Femur (tissue), 1 donor: ENCODE results near the gene PIK3R1.

ENCODE experiments used
- DNase-seq: peaks from one replicate; pipeline ENCODE4 v3.0.0-alpha.2; 2017

The PIK3R1 gene

GRCh38 chr5:68272289-68272688 is 56.7 kb downstream of the PIK3R1 start:
- DNase-seq = no peak

- no peak for DNase-seq
These were observed 58.3 kb downstream of the PIK3R1 start for GRCh38 chr5:68273717-68274409.

GRCh38 chr5:68274847-68275651 is 59.5 kb downstream of the PIK3R1 start:
- no peak for DNase-seq

GRCh38 chr5:68276740-68277139 is 61.2 kb downstream of the PIK3R1 start:
- no peak for DNase-seq

- DNase-seq = no peak
These were observed 61.9 kb downstream of the PIK3R1 start for GRCh38 chr5:68277431-68277830.

DNA sequence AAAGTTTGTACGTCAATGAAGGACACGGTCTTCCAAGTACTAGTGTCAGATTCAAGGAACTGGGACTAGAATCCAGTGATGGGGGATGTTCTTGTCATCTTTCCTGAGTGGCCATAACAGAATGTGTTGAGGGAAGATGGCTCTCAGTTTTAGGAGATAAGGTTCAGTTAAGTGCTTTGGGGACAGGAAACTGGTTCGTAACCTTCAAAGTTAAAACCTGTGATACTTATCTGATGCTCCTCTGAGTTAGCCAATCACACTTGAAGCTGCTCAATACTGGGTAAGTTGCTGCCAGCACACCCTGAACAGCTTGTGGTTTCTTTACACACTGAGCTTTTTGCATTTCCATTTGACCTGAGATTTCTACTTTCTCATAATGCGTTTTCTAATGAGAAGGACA is 64.4 kb downstream of the PIK3R1 start:
- no peak for DNase-seq

- DNase-seq = no peak
These were observed 66.4 kb downstream of the PIK3R1 start for GRCh38 chr5:68282001-68282400.

- DNase-seq = no peak
These were observed 68.2 kb downstream of the PIK3R1 start for GRCh38 chr5:68283766-68284165.

DNA sequence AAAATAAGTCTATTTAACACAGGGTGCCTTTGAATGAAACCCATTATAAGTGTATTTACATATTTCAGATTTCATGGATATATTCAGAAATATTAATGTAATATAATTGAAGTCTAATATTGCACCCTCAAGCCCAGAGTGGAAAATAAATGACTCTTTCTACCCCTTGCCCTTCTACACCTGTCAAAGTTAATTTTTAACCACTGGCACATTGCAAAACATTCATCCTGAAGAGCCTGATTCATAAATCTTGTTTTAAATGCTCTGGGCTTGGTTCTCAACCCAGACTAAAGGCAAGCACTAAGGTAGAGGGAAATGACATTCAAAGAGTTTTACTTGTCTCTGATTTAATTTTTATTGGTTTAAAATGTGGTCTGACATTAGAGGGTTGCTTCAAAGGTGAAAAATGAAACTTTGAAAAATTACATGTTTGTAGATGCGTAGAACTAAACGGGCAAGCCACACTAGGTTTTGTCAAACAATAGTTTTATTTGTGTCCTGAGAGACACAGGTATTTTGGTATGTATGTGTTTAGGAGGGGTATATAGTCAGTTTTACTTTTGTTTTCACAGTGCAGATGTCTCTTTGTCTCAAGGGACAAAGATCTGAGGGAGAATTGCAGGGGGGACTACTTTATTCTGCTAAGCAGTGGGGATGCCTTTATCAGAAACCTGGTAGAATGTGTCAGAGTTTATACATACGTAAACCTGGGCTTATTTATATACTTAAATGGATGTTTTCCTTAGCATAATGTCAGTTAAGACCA is 69.7 kb downstream of the PIK3R1 start:
- no peak for DNase-seq

- DNase-seq = no peak
These were observed 70.5 kb downstream of the PIK3R1 start for GRCh38 chr5:68285851-68286611.

GRCh38 chr5:68286612-68286912 is 71.0 kb downstream of the PIK3R1 start:
- DNase-seq = no peak

- DNase-seq = no peak
These were observed 72.0 kb downstream of the PIK3R1 start for GRCh38 chr5:68287631-68287975.

DNA sequence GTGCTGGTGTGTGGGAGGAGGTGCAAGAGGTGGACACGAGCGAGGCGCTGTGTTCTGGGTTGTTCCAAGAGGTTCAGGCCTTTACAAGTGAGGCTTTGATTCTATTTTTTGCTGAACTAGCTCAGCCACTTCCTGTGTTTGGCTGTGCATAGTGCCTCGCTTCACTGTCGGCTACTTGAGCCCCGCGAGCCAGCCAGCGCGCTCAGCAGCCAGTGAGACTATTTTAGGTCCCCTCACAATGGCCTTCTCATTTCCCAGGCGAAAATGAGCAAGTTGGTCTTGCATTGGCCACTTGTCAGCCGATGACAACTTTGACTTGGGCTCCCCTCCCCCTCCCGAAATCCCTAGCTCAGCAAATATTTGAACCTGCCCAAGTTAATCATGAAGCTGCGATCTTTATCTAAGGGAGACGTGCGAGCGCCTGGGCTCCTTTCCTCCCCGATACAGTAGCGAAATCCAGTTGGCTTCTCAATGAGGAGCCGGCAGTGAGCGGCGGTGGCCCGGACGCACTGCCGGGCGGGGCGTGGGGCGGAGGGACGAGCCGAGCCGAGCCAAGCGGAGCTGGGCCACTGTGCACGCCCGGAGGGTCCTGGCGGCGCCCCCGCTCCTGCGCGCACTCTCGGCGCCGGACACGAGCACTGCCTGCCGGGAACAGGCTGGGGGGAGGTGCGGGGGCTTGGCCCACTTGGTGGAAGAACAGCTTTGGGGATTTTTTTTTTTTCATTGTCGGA is 72.6 kb downstream of the PIK3R1 start:
- DNase-seq = peak; percentile 86

GRCh38 chr5:68288707-68289134 is 73.2 kb downstream of the PIK3R1 start:
- DNase-seq = peak; percentile 39

- no peak for DNase-seq
These were observed 73.9 kb downstream of the PIK3R1 start for GRCh38 chr5:68289498-68289897.

DNA sequence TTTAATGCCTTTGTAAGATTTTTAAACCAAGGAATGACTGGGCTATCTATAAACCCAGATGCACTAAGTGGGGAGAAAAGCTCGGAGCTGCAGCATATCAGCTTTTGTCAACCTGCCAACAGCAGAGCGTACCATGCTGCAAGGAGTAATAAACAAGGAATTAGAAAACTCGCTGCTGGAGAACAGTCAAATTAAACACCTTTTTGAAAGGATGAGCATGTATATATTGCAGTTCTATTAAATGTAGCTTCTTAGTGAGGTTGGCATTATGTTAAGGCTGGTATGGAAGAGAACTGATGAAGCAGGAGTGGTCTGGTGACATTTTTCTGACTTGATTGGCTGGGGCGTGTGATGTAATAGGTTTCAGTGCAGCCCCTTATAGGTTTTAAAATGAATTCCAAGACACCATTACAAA is 74.7 kb downstream of the PIK3R1 start:
- no peak for DNase-seq

DNA sequence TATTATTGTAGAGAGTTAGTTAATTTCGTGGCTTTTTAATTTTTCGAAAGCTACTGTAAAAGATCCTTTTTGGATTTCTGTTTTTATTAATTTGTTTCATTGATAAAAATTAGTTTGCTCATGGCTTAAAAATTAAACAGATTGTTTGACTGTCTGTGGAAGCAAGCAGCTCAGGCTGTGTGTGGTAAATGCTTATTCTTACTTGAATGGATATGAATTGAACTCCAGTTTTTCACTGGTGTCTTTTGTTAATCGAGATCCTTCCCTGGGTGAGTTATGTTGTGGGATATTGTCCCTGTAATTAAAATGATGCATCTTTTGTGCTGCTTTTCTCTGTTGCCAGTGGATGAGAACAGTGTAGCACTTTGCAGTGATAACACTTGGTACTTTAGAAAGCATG is 75.3 kb downstream of the PIK3R1 start:
- no peak for DNase-seq

GRCh38 chr5:68292316-68292715 is 76.8 kb downstream of the PIK3R1 start:
- DNase-seq = no peak

DNA sequence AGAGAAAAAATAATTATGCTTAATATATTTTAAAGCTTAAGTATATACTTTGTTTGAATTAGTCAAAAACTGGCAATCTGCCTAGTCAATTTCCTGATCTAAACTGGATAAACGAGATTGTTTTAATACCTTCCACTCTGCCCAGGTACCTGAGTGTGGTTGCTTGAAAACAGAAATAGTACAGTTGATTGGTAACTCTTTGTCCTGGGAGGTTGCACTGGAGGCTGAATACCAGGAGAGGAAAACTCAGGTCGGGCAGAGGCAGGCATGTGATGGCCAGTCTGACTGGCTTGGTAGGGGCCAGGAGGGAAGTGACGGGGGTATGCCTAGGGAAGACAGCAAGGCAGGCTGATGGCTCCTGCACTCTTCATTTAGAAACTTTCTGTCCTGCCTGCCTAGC is 80.2 kb downstream of the PIK3R1 start:
- no peak for DNase-seq

GRCh38 chr5:68296895-68297294 is 81.3 kb downstream of the PIK3R1 start:
- DNase-seq = no peak

GRCh38 chr5:68297656-68298055 is 82.1 kb downstream of the PIK3R1 start:
- no peak for DNase-seq

GRCh38 chr5:68298479-68298878 is 82.9 kb downstream of the PIK3R1 start:
- no peak for DNase-seq
